Measurements from ENCODE around the gene C5AR2.

The C5AR2 gene

DNA sequence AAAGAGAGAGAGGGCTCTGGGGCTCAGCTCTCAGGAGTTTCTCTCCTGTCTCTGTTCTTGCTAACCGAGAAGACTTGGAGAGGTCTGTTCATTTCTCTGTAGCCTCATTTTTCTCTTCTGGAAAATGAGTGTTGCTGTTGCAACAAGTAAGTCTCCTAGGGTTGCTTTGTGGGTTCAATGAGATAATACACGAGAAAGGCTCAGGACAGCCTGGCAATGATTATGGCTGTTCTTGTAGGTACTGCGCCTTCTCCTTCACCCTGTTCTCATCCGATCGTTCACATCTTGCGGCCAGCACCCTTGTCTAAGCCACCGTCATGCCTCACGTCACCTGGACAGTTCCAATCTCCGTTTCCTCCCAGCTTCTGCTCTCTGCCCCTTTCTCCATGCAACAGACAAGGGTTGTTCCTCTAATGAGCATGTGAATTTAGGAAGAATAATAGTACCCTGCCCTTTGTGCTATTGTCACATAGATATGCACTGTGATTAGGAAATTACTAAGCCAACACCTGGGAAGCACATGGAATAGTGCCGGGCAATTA lies 18.1 kb upstream of the C5AR2 start:
- H3K27ac ChIP-seq = no peak overlapping the region
- TF ChIP-seq, protein P1, sequence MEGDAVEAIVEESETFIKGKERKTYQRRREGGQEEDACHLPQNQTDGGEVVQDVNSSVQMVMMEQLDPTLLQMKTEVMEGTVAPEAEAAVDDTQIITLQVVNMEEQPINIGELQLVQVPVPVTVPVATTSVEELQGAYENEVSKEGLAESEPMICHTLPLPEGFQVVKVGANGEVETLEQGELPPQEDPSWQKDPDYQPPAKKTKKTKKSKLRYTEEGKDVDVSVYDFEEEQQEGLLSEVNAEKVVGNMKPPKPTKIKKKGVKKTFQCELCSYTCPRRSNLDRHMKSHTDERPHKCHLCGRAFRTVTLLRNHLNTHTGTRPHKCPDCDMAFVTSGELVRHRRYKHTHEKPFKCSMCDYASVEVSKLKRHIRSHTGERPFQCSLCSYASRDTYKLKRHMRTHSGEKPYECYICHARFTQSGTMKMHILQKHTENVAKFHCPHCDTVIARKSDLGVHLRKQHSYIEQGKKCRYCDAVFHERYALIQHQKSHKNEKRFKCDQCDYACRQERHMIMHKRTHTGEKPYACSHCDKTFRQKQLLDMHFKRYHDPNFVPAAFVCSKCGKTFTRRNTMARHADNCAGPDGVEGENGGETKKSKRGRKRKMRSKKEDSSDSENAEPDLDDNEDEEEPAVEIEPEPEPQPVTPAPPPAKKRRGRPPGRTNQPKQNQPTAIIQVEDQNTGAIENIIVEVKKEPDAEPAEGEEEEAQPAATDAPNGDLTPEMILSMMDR (conservative IDR thresholded peaks at IDR 0.05) = no peak
- TF ChIP-seq ZFX (IDR thresholded peaks at IDR 0.05) = no peak

DNA sequence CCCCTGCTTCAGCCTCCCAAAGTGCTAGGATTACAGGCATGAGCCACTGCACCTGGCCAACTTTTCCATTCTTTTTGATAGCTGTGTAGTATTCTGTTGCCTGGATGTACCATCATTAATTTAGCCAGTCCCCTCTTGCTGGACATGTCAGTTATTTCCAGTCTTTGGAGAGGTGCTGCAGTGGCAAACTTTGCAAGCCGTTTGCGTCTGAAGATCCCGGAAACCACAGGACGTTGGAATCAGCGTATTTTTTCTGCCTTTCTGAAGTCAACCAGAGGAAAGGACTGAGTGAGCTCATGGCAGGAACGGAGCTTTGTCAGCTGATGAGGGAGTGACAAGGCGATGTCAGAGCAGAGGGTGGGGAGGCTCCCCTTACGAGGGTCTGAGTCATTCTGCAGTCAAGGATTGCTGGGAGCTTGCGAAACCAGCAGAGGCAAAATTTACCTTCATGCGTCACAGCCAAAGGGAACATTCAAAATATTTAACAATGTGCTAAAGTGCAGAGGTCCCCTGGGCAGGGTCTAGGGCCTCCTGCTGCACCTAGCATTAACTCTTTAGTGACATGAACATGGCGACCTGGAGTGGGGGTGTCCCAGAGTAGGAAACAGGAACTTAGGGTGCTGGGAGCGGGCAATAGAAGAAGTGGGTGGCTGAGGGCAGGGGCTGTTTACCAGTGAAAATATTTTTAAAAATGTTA lies 16.7 kb upstream of the C5AR2 start:
- TF ChIP-seq, protein P1 (conservative IDR thresholded peaks at IDR 0.05) = no peak
- no peak for TF ChIP-seq ZFX (IDR thresholded peaks at IDR 0.05)
- H3K27ac ChIP-seq = no peak overlapping the region

DNA sequence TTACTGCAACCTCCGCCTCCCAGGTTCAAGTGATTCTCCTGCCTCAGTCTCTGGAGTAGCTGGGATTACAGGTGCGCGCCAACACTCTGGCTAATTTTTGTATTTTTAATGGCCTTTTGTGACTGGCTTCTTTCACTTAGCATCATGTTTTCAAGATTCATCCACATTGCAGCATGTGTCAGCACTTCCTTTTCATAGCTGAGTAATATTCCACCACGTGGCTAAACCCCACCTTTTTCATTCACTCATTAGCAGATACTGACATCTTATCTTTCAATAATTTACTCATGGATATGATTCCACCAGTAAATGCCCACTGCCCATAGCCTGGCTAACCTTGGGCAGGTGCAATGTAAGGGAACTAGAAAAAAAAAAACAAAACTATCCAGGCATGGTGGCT lies 15.5 kb upstream of the C5AR2 start:
- TF ChIP-seq ZFX (IDR thresholded peaks at IDR 0.05) = no peak
- TF ChIP-seq, protein P1 (conservative IDR thresholded peaks at IDR 0.05) = no peak
- no peak overlapping the region for H3K27ac ChIP-seq

DNA sequence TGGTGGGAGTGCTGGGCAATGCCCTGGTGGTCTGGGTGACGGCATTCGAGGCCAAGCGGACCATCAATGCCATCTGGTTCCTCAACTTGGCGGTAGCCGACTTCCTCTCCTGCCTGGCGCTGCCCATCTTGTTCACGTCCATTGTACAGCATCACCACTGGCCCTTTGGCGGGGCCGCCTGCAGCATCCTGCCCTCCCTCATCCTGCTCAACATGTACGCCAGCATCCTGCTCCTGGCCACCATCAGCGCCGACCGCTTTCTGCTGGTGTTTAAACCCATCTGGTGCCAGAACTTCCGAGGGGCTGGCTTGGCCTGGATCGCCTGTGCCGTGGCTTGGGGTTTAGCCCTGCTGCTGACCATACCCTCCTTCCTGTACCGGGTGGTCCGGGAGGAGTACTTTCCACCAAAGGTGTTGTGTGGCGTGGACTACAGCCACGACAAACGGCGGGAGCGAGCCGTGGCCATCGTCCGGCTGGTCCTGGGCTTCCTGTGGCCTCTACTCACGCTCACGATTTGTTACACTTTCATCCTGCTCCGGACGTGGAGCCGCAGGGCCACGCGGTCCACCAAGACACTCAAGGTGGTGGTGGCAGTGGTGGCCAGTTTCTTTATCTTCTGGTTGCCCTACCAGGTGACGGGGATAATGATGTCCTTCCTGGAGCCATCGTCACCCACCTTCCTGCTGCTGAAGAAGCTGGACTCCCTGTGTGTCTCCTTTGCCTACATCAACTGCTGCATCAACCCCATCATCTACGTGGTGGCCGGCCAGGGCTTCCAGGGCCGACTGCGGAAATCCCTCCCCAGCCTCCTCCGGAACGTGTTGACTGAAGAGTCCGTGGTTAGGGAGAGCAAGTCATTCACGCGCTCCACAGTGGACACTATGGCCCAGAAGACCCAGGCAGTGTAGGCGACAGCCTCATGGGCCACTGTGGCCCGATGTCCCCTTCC lies 11.8 kb upstream of the C5AR2 start:
- TF ChIP-seq, protein P1 (conservative IDR thresholded peaks at IDR 0.05) = no peak
- TF ChIP-seq ZFX (IDR thresholded peaks at IDR 0.05) = no peak
- H3K27ac ChIP-seq = no peak overlapping the region

DNA sequence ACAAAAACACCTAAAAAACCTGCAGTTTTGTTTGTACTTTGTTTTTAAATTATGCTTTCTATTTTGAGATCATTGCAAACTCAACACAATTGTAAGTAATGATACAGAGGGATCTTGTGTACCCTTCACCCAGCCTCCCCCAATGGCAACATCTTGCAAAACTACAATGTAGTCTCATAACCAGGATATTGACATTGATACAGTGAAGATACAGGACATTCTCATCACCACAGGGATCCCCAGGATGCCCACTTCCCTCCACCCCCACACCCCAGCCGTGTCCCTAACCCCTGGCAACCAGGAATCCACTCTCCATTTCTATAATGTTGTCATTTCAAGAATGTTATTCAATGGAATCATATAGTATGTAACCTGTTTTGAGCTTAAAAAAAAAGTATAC lies 10.3 kb upstream of the C5AR2 start:
- H3K27ac ChIP-seq = no peak overlapping the region
- TF ChIP-seq, protein P1 (conservative IDR thresholded peaks at IDR 0.05) = no peak
- no peak for TF ChIP-seq ZFX (IDR thresholded peaks at IDR 0.05)

DNA sequence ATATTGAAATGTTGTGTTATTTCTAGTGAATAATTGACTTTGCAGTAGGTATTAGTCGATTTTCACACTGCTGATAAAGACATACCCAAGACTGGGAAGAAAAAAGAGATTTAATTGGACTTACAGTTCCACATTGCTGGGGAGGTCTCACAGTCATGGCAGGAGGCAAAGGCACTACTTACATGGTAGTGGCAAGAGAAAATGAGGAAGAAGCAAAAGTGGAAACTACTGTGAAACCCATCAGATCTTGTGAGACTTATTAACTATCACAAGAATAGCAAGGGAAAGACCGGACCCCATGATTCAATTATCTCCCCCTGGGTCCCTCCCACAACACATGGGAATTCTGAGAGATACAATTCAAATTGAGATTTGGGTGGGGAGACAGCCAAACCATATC lies 9.9 kb upstream of the C5AR2 start:
- TF ChIP-seq, protein P1 (conservative IDR thresholded peaks at IDR 0.05) = no peak
- no peak for TF ChIP-seq ZFX (IDR thresholded peaks at IDR 0.05)
- H3K27ac ChIP-seq = no peak overlapping the region

DNA sequence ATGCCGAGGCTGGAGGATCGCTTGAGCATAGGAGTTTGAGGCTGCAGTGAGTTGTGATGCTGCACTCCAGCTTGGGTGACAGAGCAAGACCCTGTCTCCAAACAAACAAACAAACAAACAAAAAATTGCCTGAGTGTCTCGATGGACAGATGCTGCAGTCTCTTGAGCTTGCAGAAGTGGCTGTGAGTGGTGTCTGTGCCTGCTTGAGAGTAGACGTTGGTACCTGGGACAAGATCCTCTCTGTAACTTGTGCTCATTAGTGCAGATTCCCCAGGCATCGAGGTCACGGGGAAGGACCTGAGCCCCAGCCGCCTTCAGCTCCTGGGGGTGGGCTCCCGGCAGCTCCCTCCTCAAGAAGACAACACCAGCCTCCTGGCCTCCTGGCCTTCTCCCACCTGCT lies 8.6 kb upstream of the C5AR2 start:
- no peak overlapping the region for H3K27ac ChIP-seq

More for the DNA sequence above, 8.6 kb upstream of the C5AR2 start:
- TF ChIP-seq, protein P1 (conservative IDR thresholded peaks at IDR 0.05) = no peak
- no peak for TF ChIP-seq ZFX (IDR thresholded peaks at IDR 0.05)
